MG63 (cell line): ENCODE measurements around the gene ATXN1. TPM values are rescaled to one million over a fixed set of nuclear protein-coding genes. Genes with fewer than 3 reads are reported as not detected.
"Not testable (repeated sequence)": the region's sequence is repeated elsewhere in the genome, so short reads cannot be mapped to it uniquely, and the experiment has no call there.

ENCODE experiments used
- DNase-seq: peaks from one replicate; pipeline ENCODE4 v3.0.0-alpha.2; 2020
- H3K27me3 ChIP-seq: fragments of 250-450 bp; sonication (Bioruptor Pico); 2 replicates; pipeline ENCODE4 v1.5.1; 2020; ENCODE audit warnings: mild to moderate bottlenecking, moderate library complexity
- H3K36me3 ChIP-seq: fragments of 250-450 bp; sonication (Bioruptor Pico); 2 replicates; pipeline ENCODE4 v1.5.1; 2020; ENCODE audit warnings: mild to moderate bottlenecking, moderate library complexity
- H3K4me3 ChIP-seq: fragments of 250-450 bp; sonication (Bioruptor Pico); 2 replicates; pipeline ENCODE4 v1.5.1; 2020; ENCODE audit warnings: mild to moderate bottlenecking, moderate library complexity
- H3K9me3 ChIP-seq: fragments of 250-450 bp; sonication (Bioruptor Pico); 2 replicates; pipeline ENCODE4 v1.5.1; 2020; ENCODE audit warnings: mild to moderate bottlenecking, moderate library complexity
- total RNA-seq: library from RNA; depleted of rRNA; stranded (reverse); fragments of >200 nt; shearing (Covaris generic); gene quantifications from 2 replicates; pipeline ENCODE4 v1.2.3, GENCODE V29; 2014; ENCODE audit warnings: low replicate concordance

Gene ATXN1
- total RNA-seq, 1 experiment from 2014 or later, result 5.9 TPM

GRCh38 chr6:16386057-16386456 is 375.2 kb downstream of the ATXN1 start:
- Histone ChIP-seq H3K27me3 (no peaks in the 10 kb centered on the region), H3K9me3 (no peaks in the 10 kb centered on the region), H3K4me3 (no peak overlapping the region), H3K36me3 (no peaks in the 10 kb centered on the region)
- no peak for DNase-seq

GRCh38 chr6:16383607-16384206 is 377.6 kb downstream of the ATXN1 start:
- no peak overlapping the region for H3K4me3 ChIP-seq
- no peaks in the 10 kb centered on the region for H3K27me3 ChIP-seq
- no peaks in the 10 kb centered on the region for H3K36me3 ChIP-seq
- no peaks in the 10 kb centered on the region for H3K9me3 ChIP-seq
- DNase-seq, result no peak

- H3K4me3 ChIP-seq, H3K36me3 ChIP-seq, H3K27me3 ChIP-seq, DNase-seq, H3K9me3 ChIP-seq: not testable (repeated sequence)
Observed at GRCh38 chr6:16381968-16382367, 379.3 kb downstream of the ATXN1 start.

- H3K9me3 ChIP-seq, result no peaks in the 10 kb centered on the region
- DNase-seq, result no peak
Observed at GRCh38 chr6:16380220-16380809, 380.9 kb downstream of the ATXN1 start.

GRCh38 chr6:16378360-16378759 is 382.9 kb downstream of the ATXN1 start:
- not testable (repeated sequence) for H3K27me3 ChIP-seq, H3K36me3 ChIP-seq, H3K9me3 ChIP-seq, DNase-seq, H3K4me3 ChIP-seq

More at GRCh38 chr6:16380220-16380809, 380.9 kb downstream of the ATXN1 start:
- Histone ChIP-seq H3K27me3 (no peaks in the 10 kb centered on the region), H3K4me3 (no peak overlapping the region), H3K36me3 (no peaks in the 10 kb centered on the region)

- H3K27me3 ChIP-seq, result no peaks in the 10 kb centered on the region
- no peaks in the 10 kb centered on the region for H3K36me3 ChIP-seq
- no peak overlapping the region for H3K4me3 ChIP-seq
- DNase-seq, result no peak
- H3K9me3 ChIP-seq, result no peaks in the 10 kb centered on the region
Observed at GRCh38 chr6:16377470-16377869, 383.8 kb downstream of the ATXN1 start.

- H3K36me3 ChIP-seq, result no peaks in the 10 kb centered on the region
- H3K27me3 ChIP-seq, result no peaks in the 10 kb centered on the region
- H3K4me3 ChIP-seq, result no peak overlapping the region
- no peak for DNase-seq
- H3K9me3 ChIP-seq, result no peaks in the 10 kb centered on the region
Observed at GRCh38 chr6:16375843-16376242, 385.4 kb downstream of the ATXN1 start.

- Histone ChIP-seq H3K27me3 (no peaks in the 10 kb centered on the region), H3K4me3 (no peak overlapping the region), H3K36me3 (no peaks in the 10 kb centered on the region), H3K9me3 (no peaks in the 10 kb centered on the region)
- DNase-seq, result no peak
Observed at GRCh38 chr6:16375206-16375605, 386.1 kb downstream of the ATXN1 start.

GRCh38 chr6:16374461-16375200 is 386.6 kb downstream of the ATXN1 start:
- Histone ChIP-seq H3K9me3 (no peaks in the 10 kb centered on the region), H3K36me3 (no peaks in the 10 kb centered on the region), H3K4me3 (no peak overlapping the region), H3K27me3 (no peaks in the 10 kb centered on the region)
- no peak for DNase-seq

- H3K9me3 ChIP-seq, result no peaks in the 10 kb centered on the region
- no peaks in the 10 kb centered on the region for H3K36me3 ChIP-seq
- H3K27me3 ChIP-seq, result no peaks in the 10 kb centered on the region
- no peak for DNase-seq
- no peak overlapping the region for H3K4me3 ChIP-seq
Observed at GRCh38 chr6:16374016-16374415, 387.2 kb downstream of the ATXN1 start.

GRCh38 chr6:16372029-16372776 is 389.1 kb downstream of the ATXN1 start:
- no peak for DNase-seq
- H3K9me3 ChIP-seq, result no peaks in the 10 kb centered on the region
- no peak overlapping the region for H3K4me3 ChIP-seq
- H3K27me3 ChIP-seq, result no peaks in the 10 kb centered on the region
- H3K36me3 ChIP-seq, result no peaks in the 10 kb centered on the region

- Histone ChIP-seq H3K27me3 (no peaks in the 10 kb centered on the region), H3K9me3 (no peaks in the 10 kb centered on the region), H3K36me3 (no peaks in the 10 kb centered on the region), H3K4me3 (no peak overlapping the region)
- DNase-seq, result no peak
Observed at GRCh38 chr6:16371401-16371800, 389.9 kb downstream of the ATXN1 start.

- Histone ChIP-seq H3K27me3 (no peaks in the 10 kb centered on the region), H3K9me3 (no peaks in the 10 kb centered on the region), H3K4me3 (no peak overlapping the region), H3K36me3 (no peaks in the 10 kb centered on the region)
- DNase-seq, result no peak
Observed at GRCh38 chr6:16370943-16371342, 390.3 kb downstream of the ATXN1 start.

- H3K9me3 ChIP-seq, result no peaks in the 10 kb centered on the region
- H3K4me3 ChIP-seq, result no peak overlapping the region
- no peaks in the 10 kb centered on the region for H3K36me3 ChIP-seq
- no peak for DNase-seq
- no peaks in the 10 kb centered on the region for H3K27me3 ChIP-seq
Observed at GRCh38 chr6:16369989-16370388, 391.3 kb downstream of the ATXN1 start.

- DNase-seq, result no peak
- Histone ChIP-seq H3K36me3 (no peaks in the 10 kb centered on the region), H3K27me3 (no peaks in the 10 kb centered on the region), H3K4me3 (no peak overlapping the region), H3K9me3 (no peaks in the 10 kb centered on the region)
Observed at GRCh38 chr6:16369140-16369745, 392.0 kb downstream of the ATXN1 start.

GRCh38 chr6:16367571-16367970 is 393.7 kb downstream of the ATXN1 start:
- Histone ChIP-seq H3K36me3 (no peaks in the 10 kb centered on the region), H3K9me3 (no peaks in the 10 kb centered on the region), H3K4me3 (no peak overlapping the region), H3K27me3 (no peaks in the 10 kb centered on the region)
- no peak for DNase-seq

GRCh38 chr6:16363749-16364148 is 397.5 kb downstream of the ATXN1 start:
- Histone ChIP-seq H3K27me3 (no peaks in the 10 kb centered on the region), H3K9me3 (no peaks in the 10 kb centered on the region), H3K36me3 (no peaks in the 10 kb centered on the region), H3K4me3 (no peak overlapping the region)
- DNase-seq, result no peak
